Measurements from ENCODE around the gene LY6G6F. TPM values are rescaled to one million over a fixed set of nuclear protein-coding genes. Genes with fewer than 3 reads are reported as not detected.

Gene LY6G6F
- total and polyA plus RNA-seq, 10 of the 15 experiments (the other 5 are each of a cell fraction or from before 2014, with no cell fraction given): not detected

DNA sequence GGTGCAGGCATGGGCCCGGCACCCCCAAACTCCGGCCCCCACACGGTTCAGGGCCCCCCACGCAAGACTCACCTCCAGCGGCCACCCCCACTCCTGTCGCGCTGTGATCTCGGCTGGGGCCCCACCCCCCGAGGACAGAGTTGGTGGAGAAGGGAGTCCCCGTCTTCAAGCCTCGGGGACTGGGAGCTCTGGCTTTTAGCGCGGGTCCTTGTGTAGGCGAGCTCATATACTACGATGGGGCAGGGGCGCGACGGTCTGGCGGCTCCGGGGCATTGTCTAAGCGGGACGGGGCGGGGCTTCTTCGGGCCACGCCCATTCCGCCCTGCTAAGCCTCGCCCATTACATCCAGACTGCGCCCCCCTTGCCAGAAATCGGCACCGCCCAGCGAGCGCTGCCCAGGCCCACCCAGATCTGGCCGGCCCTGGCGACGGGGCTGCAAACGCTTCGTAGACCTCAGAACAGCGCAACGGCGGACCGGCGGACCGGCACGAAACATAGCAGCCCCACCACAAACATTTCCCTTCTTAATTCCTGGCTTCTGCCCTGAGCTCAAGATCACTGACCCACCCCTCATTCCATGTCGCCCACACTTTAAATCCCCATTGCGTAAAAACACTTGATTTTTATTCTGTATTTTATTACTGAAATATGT, 23.4 kb downstream of the LY6G6F start (continued):
- TF ChIP-seq, protein P1, sequence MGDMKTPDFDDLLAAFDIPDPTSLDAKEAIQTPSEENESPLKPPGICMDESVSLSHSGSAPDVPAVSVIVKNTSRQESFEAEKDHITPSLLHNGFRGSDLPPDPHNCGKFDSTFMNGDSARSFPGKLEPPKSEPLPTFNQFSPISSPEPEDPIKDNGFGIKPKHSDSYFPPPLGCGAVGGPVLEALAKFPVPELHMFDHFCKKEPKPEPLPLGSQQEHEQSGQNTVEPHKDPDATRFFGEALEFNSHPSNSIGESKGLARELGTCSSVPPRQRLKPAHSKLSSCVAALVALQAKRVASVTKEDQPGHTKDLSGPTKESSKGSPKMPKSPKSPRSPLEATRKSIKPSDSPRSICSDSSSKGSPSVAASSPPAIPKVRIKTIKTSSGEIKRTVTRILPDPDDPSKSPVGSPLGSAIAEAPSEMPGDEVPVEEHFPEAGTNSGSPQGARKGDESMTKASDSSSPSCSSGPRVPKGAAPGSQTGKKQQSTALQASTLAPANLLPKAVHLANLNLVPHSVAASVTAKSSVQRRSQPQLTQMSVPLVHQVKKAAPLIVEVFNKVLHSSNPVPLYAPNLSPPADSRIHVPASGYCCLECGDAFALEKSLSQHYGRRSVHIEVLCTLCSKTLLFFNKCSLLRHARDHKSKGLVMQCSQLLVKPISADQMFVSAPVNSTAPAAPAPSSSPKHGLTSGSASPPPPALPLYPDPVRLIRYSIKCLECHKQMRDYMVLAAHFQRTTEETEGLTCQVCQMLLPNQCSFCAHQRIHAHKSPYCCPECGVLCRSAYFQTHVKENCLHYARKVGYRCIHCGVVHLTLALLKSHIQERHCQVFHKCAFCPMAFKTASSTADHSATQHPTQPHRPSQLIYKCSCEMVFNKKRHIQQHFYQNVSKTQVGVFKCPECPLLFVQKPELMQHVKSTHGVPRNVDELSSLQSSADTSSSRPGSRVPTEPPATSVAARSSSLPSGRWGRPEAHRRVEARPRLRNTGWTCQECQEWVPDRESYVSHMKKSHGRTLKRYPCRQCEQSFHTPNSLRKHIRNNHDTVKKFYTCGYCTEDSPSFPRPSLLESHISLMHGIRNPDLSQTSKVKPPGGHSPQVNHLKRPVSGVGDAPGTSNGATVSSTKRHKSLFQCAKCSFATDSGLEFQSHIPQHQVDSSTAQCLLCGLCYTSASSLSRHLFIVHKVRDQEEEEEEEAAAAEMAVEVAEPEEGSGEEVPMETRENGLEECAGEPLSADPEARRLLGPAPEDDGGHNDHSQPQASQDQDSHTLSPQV (IDR thresholded peaks at IDR 0.05): no peak
- TF ChIP-seq, protein P2, sequence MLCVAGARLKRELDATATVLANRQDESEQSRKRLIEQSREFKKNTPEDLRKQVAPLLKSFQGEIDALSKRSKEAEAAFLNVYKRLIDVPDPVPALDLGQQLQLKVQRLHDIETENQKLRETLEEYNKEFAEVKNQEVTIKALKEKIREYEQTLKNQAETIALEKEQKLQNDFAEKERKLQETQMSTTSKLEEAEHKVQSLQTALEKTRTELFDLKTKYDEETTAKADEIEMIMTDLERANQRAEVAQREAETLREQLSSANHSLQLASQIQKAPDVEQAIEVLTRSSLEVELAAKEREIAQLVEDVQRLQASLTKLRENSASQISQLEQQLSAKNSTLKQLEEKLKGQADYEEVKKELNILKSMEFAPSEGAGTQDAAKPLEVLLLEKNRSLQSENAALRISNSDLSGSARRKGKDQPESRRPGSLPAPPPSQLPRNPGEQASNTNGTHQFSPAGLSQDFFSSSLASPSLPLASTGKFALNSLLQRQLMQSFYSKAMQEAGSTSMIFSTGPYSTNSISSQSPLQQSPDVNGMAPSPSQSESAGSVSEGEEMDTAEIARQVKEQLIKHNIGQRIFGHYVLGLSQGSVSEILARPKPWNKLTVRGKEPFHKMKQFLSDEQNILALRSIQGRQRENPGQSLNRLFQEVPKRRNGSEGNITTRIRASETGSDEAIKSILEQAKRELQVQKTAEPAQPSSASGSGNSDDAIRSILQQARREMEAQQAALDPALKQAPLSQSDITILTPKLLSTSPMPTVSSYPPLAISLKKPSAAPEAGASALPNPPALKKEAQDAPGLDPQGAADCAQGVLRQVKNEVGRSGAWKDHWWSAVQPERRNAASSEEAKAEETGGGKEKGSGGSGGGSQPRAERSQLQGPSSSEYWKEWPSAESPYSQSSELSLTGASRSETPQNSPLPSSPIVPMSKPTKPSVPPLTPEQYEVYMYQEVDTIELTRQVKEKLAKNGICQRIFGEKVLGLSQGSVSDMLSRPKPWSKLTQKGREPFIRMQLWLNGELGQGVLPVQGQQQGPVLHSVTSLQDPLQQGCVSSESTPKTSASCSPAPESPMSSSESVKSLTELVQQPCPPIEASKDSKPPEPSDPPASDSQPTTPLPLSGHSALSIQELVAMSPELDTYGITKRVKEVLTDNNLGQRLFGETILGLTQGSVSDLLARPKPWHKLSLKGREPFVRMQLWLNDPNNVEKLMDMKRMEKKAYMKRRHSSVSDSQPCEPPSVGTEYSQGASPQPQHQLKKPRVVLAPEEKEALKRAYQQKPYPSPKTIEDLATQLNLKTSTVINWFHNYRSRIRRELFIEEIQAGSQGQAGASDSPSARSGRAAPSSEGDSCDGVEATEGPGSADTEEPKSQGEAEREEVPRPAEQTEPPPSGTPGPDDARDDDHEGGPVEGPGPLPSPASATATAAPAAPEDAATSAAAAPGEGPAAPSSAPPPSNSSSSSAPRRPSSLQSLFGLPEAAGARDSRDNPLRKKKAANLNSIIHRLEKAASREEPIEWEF (IDR thresholded peaks at IDR 0.05; ENCODE audit: insufficient replicate concordance, low read depth, low read length): no peak
- TF ChIP-seq, protein P3, sequence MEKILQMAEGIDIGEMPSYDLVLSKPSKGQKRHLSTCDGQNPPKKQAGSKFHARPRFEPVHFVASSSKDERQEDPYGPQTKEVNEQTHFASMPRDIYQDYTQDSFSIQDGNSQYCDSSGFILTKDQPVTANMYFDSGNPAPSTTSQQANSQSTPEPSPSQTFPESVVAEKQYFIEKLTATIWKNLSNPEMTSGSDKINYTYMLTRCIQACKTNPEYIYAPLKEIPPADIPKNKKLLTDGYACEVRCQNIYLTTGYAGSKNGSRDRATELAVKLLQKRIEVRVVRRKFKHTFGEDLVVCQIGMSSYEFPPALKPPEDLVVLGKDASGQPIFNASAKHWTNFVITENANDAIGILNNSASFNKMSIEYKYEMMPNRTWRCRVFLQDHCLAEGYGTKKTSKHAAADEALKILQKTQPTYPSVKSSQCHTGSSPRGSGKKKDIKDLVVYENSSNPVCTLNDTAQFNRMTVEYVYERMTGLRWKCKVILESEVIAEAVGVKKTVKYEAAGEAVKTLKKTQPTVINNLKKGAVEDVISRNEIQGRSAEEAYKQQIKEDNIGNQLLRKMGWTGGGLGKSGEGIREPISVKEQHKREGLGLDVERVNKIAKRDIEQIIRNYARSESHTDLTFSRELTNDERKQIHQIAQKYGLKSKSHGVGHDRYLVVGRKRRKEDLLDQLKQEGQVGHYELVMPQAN (conservative IDR thresholded peaks at IDR 0.05): no peak
- TF ChIP-seq SPI1 (IDR thresholded peaks at IDR 0.05; ENCODE audit: borderline replicate concordance, insufficient read depth, low read depth, low read length) (no peak), POLR2AphosphoS5 (IDR thresholded peaks at IDR 0.05; ENCODE audit: low read length) (peak; percentile 29; the same call in 1 of the 2 replicates), NFIC (IDR thresholded peaks at IDR 0.05; ENCODE audit: low read depth, low read length) (no peak), TBL1XR1 (IDR thresholded peaks at IDR 0.05; ENCODE audit: low read depth, low read length) (no peak), MXI1 (IDR thresholded peaks at IDR 0.05; ENCODE audit: low read depth, low read length) (no peak), NR2C1 (IDR thresholded peaks at IDR 0.05) (no peak), HCFC1 (IDR thresholded peaks at IDR 0.05; ENCODE audit: low read length) (no peak), SREBF1 (IDR thresholded peaks at IDR 0.05; ENCODE audit: low read length) (no peak), JUND (IDR thresholded peaks at IDR 0.05; ENCODE audit: low read depth, low read length) (no peak)
- TF ChIP-seq, protein P4, sequence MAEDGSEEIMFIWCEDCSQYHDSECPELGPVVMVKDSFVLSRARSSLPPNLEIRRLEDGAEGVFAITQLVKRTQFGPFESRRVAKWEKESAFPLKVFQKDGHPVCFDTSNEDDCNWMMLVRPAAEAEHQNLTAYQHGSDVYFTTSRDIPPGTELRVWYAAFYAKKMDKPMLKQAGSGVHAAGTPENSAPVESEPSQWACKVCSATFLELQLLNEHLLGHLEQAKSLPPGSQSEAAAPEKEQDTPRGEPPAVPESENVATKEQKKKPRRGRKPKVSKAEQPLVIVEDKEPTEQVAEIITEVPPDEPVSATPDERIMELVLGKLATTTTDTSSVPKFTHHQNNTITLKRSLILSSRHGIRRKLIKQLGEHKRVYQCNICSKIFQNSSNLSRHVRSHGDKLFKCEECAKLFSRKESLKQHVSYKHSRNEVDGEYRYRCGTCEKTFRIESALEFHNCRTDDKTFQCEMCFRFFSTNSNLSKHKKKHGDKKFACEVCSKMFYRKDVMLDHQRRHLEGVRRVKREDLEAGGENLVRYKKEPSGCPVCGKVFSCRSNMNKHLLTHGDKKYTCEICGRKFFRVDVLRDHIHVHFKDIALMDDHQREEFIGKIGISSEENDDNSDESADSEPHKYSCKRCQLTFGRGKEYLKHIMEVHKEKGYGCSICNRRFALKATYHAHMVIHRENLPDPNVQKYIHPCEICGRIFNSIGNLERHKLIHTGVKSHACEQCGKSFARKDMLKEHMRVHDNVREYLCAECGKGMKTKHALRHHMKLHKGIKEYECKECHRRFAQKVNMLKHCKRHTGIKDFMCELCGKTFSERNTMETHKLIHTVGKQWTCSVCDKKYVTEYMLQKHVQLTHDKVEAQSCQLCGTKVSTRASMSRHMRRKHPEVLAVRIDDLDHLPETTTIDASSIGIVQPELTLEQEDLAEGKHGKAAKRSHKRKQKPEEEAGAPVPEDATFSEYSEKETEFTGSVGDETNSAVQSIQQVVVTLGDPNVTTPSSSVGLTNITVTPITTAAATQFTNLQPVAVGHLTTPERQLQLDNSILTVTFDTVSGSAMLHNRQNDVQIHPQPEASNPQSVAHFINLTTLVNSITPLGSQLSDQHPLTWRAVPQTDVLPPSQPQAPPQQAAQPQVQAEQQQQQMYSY (CRISPR knock-in tag; IDR thresholded peaks at IDR 0.05): no peak

All from GM12878 (cell line).